Measurements from ENCODE around the gene DLGAP4. TPM values are rescaled to one million over a fixed set of nuclear protein-coding genes. Genes with fewer than 3 reads are reported as not detected.

DLGAP4 gene
- polyA plus RNA-seq, 1 donor (not counting 4 experiments of a cell fraction or from before 2014, with no cell fraction given) = 9.6 TPM

DNA sequence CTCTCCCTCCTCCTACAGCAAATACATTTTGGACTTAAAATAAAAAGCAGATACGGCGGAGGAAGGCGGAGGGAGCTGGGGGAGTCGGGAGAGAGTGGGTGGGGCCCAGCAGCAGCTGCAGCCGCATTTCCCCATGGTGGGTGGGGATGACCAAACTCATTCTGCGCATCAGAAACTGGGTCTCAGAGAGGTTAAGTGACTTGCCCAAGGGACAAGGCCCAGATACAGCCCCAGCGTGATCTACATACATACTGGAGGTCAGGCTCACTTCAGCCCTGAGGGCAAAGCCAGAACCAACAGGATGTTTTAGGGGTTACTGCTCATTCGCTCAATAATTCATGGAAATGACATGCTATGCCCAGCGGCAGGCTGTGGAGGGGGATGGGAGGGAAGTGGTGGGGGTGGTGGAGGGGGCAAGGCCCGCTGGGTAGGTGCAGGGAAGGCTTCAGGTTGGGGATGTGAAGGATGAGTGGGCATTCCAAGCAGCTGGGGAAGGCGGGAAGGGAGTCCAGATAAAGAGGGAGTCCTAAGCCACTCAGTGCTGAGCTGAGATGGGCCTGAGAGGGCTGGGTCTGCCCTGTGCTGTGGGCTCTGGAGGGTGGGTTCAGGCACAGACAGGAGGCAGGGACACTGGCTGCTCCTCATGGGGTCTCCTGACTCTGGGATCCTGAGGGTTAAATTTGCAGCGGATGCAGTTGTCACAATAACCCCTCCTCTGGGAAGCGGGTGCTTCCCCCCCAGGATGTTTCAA, 31.0 kb downstream of the DLGAP4 start:
- H3K9ac ChIP-seq (ENCODE audit: control insufficient read depth, extremely low read depth, insufficient read depth, low read length) = no peak overlapping the region
- no peak overlapping the region for H3K27ac ChIP-seq (ENCODE audit: control insufficient read depth, insufficient read depth, low read length)
- H2AFZ ChIP-seq (ENCODE audit: control insufficient read depth, low read length) = no peak overlapping the region
- TF ChIP-seq, protein P1, sequence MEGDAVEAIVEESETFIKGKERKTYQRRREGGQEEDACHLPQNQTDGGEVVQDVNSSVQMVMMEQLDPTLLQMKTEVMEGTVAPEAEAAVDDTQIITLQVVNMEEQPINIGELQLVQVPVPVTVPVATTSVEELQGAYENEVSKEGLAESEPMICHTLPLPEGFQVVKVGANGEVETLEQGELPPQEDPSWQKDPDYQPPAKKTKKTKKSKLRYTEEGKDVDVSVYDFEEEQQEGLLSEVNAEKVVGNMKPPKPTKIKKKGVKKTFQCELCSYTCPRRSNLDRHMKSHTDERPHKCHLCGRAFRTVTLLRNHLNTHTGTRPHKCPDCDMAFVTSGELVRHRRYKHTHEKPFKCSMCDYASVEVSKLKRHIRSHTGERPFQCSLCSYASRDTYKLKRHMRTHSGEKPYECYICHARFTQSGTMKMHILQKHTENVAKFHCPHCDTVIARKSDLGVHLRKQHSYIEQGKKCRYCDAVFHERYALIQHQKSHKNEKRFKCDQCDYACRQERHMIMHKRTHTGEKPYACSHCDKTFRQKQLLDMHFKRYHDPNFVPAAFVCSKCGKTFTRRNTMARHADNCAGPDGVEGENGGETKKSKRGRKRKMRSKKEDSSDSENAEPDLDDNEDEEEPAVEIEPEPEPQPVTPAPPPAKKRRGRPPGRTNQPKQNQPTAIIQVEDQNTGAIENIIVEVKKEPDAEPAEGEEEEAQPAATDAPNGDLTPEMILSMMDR (optimal IDR thresholded peaks at IDR 0.05 in 1 of 3, IDR thresholded peaks at IDR 0.05 in 1 of 3, conservative IDR thresholded peaks at IDR 0.05 in 1 of 3; ENCODE audit: extremely low read depth in 1 of 3, insufficient read depth in 2 of 3, low read length in 3 of 3) = no peak
- TF ChIP-seq EZH2 (IDR thresholded peaks at IDR 0.05; ENCODE audit: low read length) = no peak
- H3K36me3 ChIP-seq (ENCODE audit: control insufficient read depth in 2 of 2, extremely low read depth in 1 of 2, insufficient read depth in 2 of 2, low read length in 2 of 2) = no peaks in the 10 kb centered on the region
- peaks cover 49% of the 10 kb centered on the region for H3K27me3 ChIP-seq (ENCODE audit: control insufficient read depth, extremely low read depth, insufficient read depth, low read length)
- no peak overlapping the region for H3K4me2 ChIP-seq (ENCODE audit: control insufficient read depth, extremely low read depth, insufficient read depth, low read depth, low read length)
- H3K4me1 ChIP-seq (ENCODE audit: control insufficient read depth, extremely low read depth, insufficient read depth, low read length) = no peaks in the 10 kb centered on the region
- no peaks in the 10 kb centered on the region for H3K9me1 ChIP-seq (ENCODE audit: control insufficient read depth, extremely low read depth, insufficient read depth, low read length)
- no peaks in the 10 kb centered on the region for H4K20me1 ChIP-seq (ENCODE audit: control insufficient read depth, extremely low read depth, insufficient read depth, low read length)
- FAIRE-seq (no peak), DNase-seq (ENCODE audit: low read depth, low spot score) (no peak)
- no peaks in the 10 kb centered on the region for H3K9me3 ChIP-seq (ENCODE audit: control insufficient read depth, low read depth, low read length)
- dilution Hi-C loops (cut with MboI; ENCODE audit: extremely low pct_ligation_motif_present, low sequenced_read_pairs) = no loop called here
- no peak overlapping the region for H3K4me3 ChIP-seq (ENCODE audit: control insufficient read depth in 2 of 3, extremely low read depth in 1 of 3, insufficient read depth in 2 of 3, low read depth in 1 of 3, low read length in 3 of 3)
- H3K79me2 ChIP-seq (ENCODE audit: control insufficient read depth, insufficient read depth, low read length) = no peaks in the 10 kb centered on the region

DNA sequence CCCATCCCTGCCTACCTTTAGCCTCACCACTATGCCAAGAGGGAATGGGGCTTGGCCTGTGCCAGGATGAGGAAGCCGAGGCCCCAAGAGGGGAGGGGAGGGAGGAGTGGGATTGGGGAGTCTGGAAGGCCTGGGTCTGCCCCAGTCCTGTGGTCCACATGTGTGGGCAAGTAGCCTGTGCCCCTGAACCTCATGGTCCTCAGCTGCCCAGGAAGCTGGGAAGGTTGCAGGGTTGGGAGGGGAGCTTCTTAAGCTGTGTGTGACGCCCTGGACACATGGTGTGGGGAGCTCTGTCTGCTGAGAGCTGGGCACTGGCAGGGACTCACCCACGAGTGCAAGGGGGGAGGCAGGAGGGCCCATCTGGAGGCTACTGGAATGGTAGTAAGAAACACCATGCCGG, 31.7 kb downstream of the DLGAP4 start:
- peaks cover 42% of the 10 kb centered on the region for H3K27me3 ChIP-seq (ENCODE audit: control insufficient read depth, extremely low read depth, insufficient read depth, low read length)
- no peaks in the 10 kb centered on the region for H3K36me3 ChIP-seq (ENCODE audit: control insufficient read depth in 2 of 2, extremely low read depth in 1 of 2, insufficient read depth in 2 of 2, low read length in 2 of 2)
- no peak for TF ChIP-seq EZH2 (IDR thresholded peaks at IDR 0.05; ENCODE audit: low read length)
- TF ChIP-seq, protein P1 (optimal IDR thresholded peaks at IDR 0.05 in 1 of 3, IDR thresholded peaks at IDR 0.05 in 1 of 3, conservative IDR thresholded peaks at IDR 0.05 in 1 of 3; ENCODE audit: extremely low read depth in 1 of 3, insufficient read depth in 2 of 3, low read length in 3 of 3) = no peak
- no peaks in the 10 kb centered on the region for H3K9me3 ChIP-seq (ENCODE audit: control insufficient read depth, low read depth, low read length)
- dilution Hi-C loops (cut with MboI; ENCODE audit: extremely low pct_ligation_motif_present, low sequenced_read_pairs) = no loop called here
- DNase-seq (ENCODE audit: low read depth, low spot score) (no peak), FAIRE-seq (no peak)
- H3K9me1 ChIP-seq (ENCODE audit: control insufficient read depth, extremely low read depth, insufficient read depth, low read length) = no peaks in the 10 kb centered on the region
- H3K4me2 ChIP-seq (ENCODE audit: control insufficient read depth, extremely low read depth, insufficient read depth, low read depth, low read length) = no peak overlapping the region
- no peaks in the 10 kb centered on the region for H4K20me1 ChIP-seq (ENCODE audit: control insufficient read depth, extremely low read depth, insufficient read depth, low read length)
- no peak overlapping the region for H2AFZ ChIP-seq (ENCODE audit: control insufficient read depth, low read length)
- no peak overlapping the region for H3K9ac ChIP-seq (ENCODE audit: control insufficient read depth, extremely low read depth, insufficient read depth, low read length)
- H3K27ac ChIP-seq (ENCODE audit: control insufficient read depth, insufficient read depth, low read length) = no peak overlapping the region
- no peak overlapping the region for H3K4me3 ChIP-seq (ENCODE audit: control insufficient read depth in 2 of 3, extremely low read depth in 1 of 3, insufficient read depth in 2 of 3, low read depth in 1 of 3, low read length in 3 of 3)
- no peaks in the 10 kb centered on the region for H3K4me1 ChIP-seq (ENCODE audit: control insufficient read depth, extremely low read depth, insufficient read depth, low read length)
- no peaks in the 10 kb centered on the region for H3K79me2 ChIP-seq (ENCODE audit: control insufficient read depth, insufficient read depth, low read length)
